Endothelial cell of umbilical vein (primary cell): ENCODE measurements around the gene NBEAL2. TPM values are rescaled to one million over a fixed set of nuclear protein-coding genes. Genes with fewer than 3 reads are reported as not detected.

Source experiments
- BruUV-seq: library from RNA; stranded (reverse); fragments of 400-500 nt; replicated peaks from 2 replicates; lab custom pipeline; 2021; lab: Mats Ljungman, UMichigan
- CTCF ChIA-PET: fragments of 300-600, 350-600 bp; sonication (Branson Sonifier 250); formaldehyde crosslinking; loops from one replicate; lab custom pipeline; 2021; ENCODE audit warnings: antibody characterized with exemption, inconsistent platforms; lab: Charles Lee
- POLR2A ChIA-PET: fragments of 300-600, 350-600 bp; sonication (Branson Sonifier 250); formaldehyde crosslinking; loops from one replicate; lab custom pipeline; 2021; ENCODE audit warnings: antibody characterized with exemption, inconsistent platforms; lab: Charles Lee
- DNase-seq: peaks from one replicate; pipeline ENCODE4 v3.0.0-alpha.2; 2011; ENCODE audit warnings: low read depth, low spot score
- FAIRE-seq: peaks from 2 replicates; lab custom pipeline; 2011; peaks lifted over from hg19 to GRCh38; lab: Jason Lieb, UNC
- H2AFZ ChIP-seq: 2 replicates; pipeline ENCODE4 v1.6.0; 2012; ENCODE audit warnings: low read depth, low read length, control low read depth, inconsistent platforms
- H3K27ac ChIP-seq: 2 replicates; pipeline ENCODE4 v1.5.1; 2011; ENCODE audit warnings: low read depth, mild to moderate bottlenecking, control low read depth, low read length, moderate library complexity; ENCODE audit not compliant: insufficient read depth
- H3K27me3 ChIP-seq, 2 experiments: 2 replicates each; pipeline versions ENCODE4 v1.6.0 to v1.6.1; 2011; ENCODE audit warnings: low read length in 2 of 2, mixed read lengths in 1 of 2; ENCODE audit not compliant: control insufficient read depth in 2 of 2, insufficient read depth in 2 of 2
- H3K36me3 ChIP-seq, 2 experiments: 2 replicates in 1 of 2; 3 replicates in 1 of 2; pipeline ENCODE4 v1.5.1; 2011; ENCODE audit warnings: low read length in 2 of 2, mild to moderate bottlenecking in 1 of 2, moderate library complexity in 1 of 2; ENCODE audit not compliant: control insufficient read depth in 2 of 2, insufficient read depth in 2 of 2; ENCODE audit errors: extremely low read depth in 1 of 2
- H3K4me1 ChIP-seq: 3 replicates; pipeline ENCODE4 v1.5.1; 2011; ENCODE audit warnings: mild to moderate bottlenecking, low read length; ENCODE audit not compliant: control insufficient read depth, insufficient read depth; ENCODE audit errors: extremely low read depth
- H3K4me2 ChIP-seq: 2 replicates; pipeline ENCODE4 v1.6.1; 2011; ENCODE audit warnings: low read length, control low read depth, mixed read lengths; ENCODE audit not compliant: insufficient read depth
- H3K4me3 ChIP-seq, 3 experiments: fragments of 200-600 bp in 1 of 3; sonication (generic), shearing (Covaris generic) in 1 of 3; replicated peaks in 1 of 3; 2 replicates each; pipeline ENCODE4 v1.5.1; 2011 to 2016; ENCODE audit warnings: control low read depth in 3 of 3, low read length in 3 of 3, mild to moderate bottlenecking in 2 of 3, inconsistent platforms in 1 of 3, low read depth in 1 of 3, moderate library complexity in 1 of 3; ENCODE audit not compliant: insufficient read depth in 1 of 3
- H3K79me2 ChIP-seq: 2 replicates; pipeline ENCODE4 v1.6.0; 2012; ENCODE audit warnings: low read length, inconsistent platforms; ENCODE audit not compliant: control insufficient read depth, insufficient read depth
- H3K9ac ChIP-seq: replicated peaks from 2 replicates; pipeline ENCODE3; 2011; ENCODE audit warnings: low read length, control low read depth; ENCODE audit not compliant: insufficient read depth; ENCODE audit errors: extremely low read depth
- H3K9me1 ChIP-seq: replicated peaks from 3 replicates; pipeline ENCODE4 v1.6.0; 2011; ENCODE audit warnings: mild to moderate bottlenecking, low read length; ENCODE audit not compliant: control insufficient read depth, insufficient read depth; ENCODE audit errors: extremely low read depth
- H3K9me3 ChIP-seq: replicated peaks from 2 replicates; pipeline ENCODE4 v1.5.1; 2012; ENCODE audit warnings: low read length, inconsistent platforms; ENCODE audit not compliant: control insufficient read depth, insufficient read depth
- H4K20me1 ChIP-seq: replicated peaks from 2 replicates; pipeline ENCODE3; 2011; ENCODE audit warnings: mild to moderate bottlenecking, low read length; ENCODE audit not compliant: control insufficient read depth, insufficient read depth; ENCODE audit errors: extremely low read depth
- EZH2 ChIP-seq: IDR thresholded peaks from 2 replicates; pipeline ENCODE4 v1.6.1; 2012; ENCODE audit warnings: borderline replicate concordance, low read depth, mild to moderate bottlenecking, moderate library complexity, low read length, inconsistent platforms; ENCODE audit not compliant: severe bottlenecking
- FOS ChIP-seq: IDR thresholded peaks from 2 replicates; pipeline ENCODE4 v1.6.1; 2011; ENCODE audit warnings: mild to moderate bottlenecking, low read length, moderate library complexity, borderline replicate concordance; ENCODE audit not compliant: insufficient read depth
- GATA2 ChIP-seq: IDR thresholded peaks from 2 replicates; pipeline ENCODE4 v1.7.0; 2011; ENCODE audit warnings: low read depth, mild to moderate bottlenecking, moderate library complexity, mixed read lengths, low read length; ENCODE audit not compliant: insufficient read length, insufficient read depth
- JUN ChIP-seq: IDR thresholded peaks from 2 replicates; pipeline ENCODE4 v1.6.1; 2011; ENCODE audit warnings: borderline replicate concordance, low read depth; ENCODE audit not compliant: insufficient read length, insufficient read depth
- MYC ChIP-seq: IDR thresholded peaks from one replicate; pipeline ENCODE4 v1.6.1; 2011; ENCODE audit warnings: mild to moderate bottlenecking, low read depth, low read length
- POLR2A ChIP-seq: IDR thresholded peaks from 2 replicates; pipeline ENCODE4 v1.6.1; 2012; ENCODE audit warnings: low read depth, mild to moderate bottlenecking, control low read depth, low read length
- POLR2AphosphoS5 ChIP-seq: IDR thresholded peaks from 2 replicates; pipeline ENCODE4 v1.6.1; 2012; ENCODE audit warnings: low read depth, mild to moderate bottlenecking, control low read depth, low read length, moderate library complexity; ENCODE audit not compliant: insufficient read depth
- dilution Hi-C: fragments of 300-500 bp; cut with MboI; formaldehyde crosslinking; loops from one replicate; pipeline ENCODE4 v1.15.0; 2019; ENCODE audit warnings: low sequenced_read_pairs; ENCODE audit not compliant: extremely low pct_ligation_motif_present
- intact Hi-C: fragments of 100-400 bp; cut with micrococcal nuclease; formaldehyde crosslinking; loops from one replicate; pipeline ENCODE4 v1.10.0; 2022
- polyA plus RNA-seq, 4 experiments: library from polyadenylated mRNA; depleted of rRNA in 3 of 4; stranded (reverse) in 3 of 4; unstranded in 1 of 4; fragments of >200 nt; gene quantifications; 2 replicates each; pipeline versions ENCODE4 v1.2.1 to v1.2.3, GENCODE V29; 2011 to 2012; ENCODE audit warnings: missing spikeins in 1 of 4
- total RNA-seq: library from RNA; stranded (reverse); gene quantifications from 2 replicates; pipeline ENCODE4 v1.2.3, GENCODE V29; 2021
- TF ChIP-seq, protein P1 (sequence below), 2 donors: IDR thresholded peaks; 1 replicate in 1 of 2; 2 replicates in 1 of 2; pipeline ENCODE4 v1.5.1; 2011; ENCODE audit warnings: low read length in 2 of 2, mild to moderate bottlenecking in 2 of 2, moderate library complexity in 2 of 2, control low read depth in 1 of 2, inconsistent platforms in 1 of 2, low read depth in 1 of 2; ENCODE audit not compliant: insufficient read depth in 1 of 2; ENCODE audit errors: extremely low read depth in 1 of 2
- TF ChIP-seq, protein P2 (sequence below): IDR thresholded peaks from 2 replicates; pipeline ENCODE4 v1.6.1; 2011; ENCODE audit not compliant: insufficient read depth, insufficient read length

Gene NBEAL2
- total and polyA plus RNA-seq, 2 donors (not counting 3 experiments of a cell fraction or from before 2014, with no cell fraction given), result 48.0 to 84.7 TPM

DNA sequence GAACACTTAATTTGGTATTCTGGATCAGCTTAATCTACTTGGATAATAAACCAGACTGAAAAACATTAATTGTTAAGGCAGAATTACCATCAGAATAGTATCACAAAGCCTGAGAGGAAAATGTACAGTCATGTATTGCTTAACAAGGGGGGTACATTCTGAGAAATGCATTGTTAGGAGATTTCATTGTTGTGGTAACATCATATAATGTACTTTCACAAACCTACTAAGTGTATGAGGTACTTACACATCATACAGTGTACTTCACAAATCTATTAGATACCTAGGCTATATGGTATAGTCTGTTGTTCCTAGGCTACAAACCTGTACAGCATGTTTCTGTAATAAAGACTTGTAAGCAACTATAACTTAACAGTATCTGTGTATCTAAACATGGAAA lies 68.2 kb downstream of the NBEAL2 start:
- H3K79me2 ChIP-seq, result peaks cover 2% of the 10 kb centered on the region
- CTCF ChIA-PET, result no interaction called here
- dilution Hi-C loops, result no loop called here
- no peaks in the 10 kb centered on the region for H3K27me3 ChIP-seq
- H3K4me3 ChIP-seq, result no peak overlapping the region
- H3K9me1 ChIP-seq, result no peaks in the 10 kb centered on the region
- TF ChIP-seq POLR2A (no peak), GATA2 (no peak), MYC (no peak)
- no peak overlapping the region for H3K4me2 ChIP-seq
- H3K27ac ChIP-seq, result no peak overlapping the region
- H4K20me1 ChIP-seq, result no peaks in the 10 kb centered on the region
- FAIRE-seq (peak; percentile 63), DNase-seq (peak; percentile 27)
- H2AFZ ChIP-seq, result no peak overlapping the region
- no peaks in the 10 kb centered on the region for H3K9me3 ChIP-seq
- H3K4me1 ChIP-seq, result no peaks in the 10 kb centered on the region
- H3K36me3 ChIP-seq, result no peaks in the 10 kb centered on the region
- no peak overlapping the region for H3K9ac ChIP-seq
- intact Hi-C loops, result no loop called here
- BruUV-seq, result no TSS peak
- POLR2A ChIA-PET, result interaction anchor here (1.2 kb wide), 1 partner anchor 49 kb away, joined by 4 read pairs; no protein-coding TSS in a partner anchor

DNA sequence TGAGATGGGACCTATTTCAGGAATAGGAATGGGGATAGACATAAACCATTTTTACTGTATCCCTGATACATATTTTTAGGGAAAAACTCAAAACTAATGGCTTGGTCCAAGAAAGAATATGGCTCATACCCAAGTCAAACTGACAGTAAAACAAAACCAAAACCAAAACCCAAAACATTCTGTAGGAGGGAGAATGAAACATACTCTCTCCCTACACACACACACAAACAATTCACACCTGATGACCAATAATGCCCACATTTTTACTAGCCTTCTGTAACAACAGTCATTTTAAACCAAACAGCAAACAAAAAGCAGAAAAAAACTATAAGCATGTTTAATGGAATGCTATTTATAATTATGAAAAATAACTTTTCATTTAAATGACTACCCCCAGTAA lies 74.9 kb downstream of the NBEAL2 start:
- no peak for FAIRE-seq
- Histone ChIP-seq H3K36me3 (peaks cover 0 to 4% of the 10 kb centered on the region in 2 experiments), H4K20me1 (no peaks in the 10 kb centered on the region), H3K9ac (no peak overlapping the region), H3K4me1 (no peaks in the 10 kb centered on the region), H3K27me3 (no peaks in the 10 kb centered on the region), H3K27ac (no peak overlapping the region), H3K4me2 (no peak overlapping the region), H3K79me2 (peaks cover 14% of the 10 kb centered on the region), H3K9me1 (no peaks in the 10 kb centered on the region), H2AFZ (no peak overlapping the region), H3K4me3 (no peak overlapping the region), H3K9me3 (no peaks in the 10 kb centered on the region)
- POLR2A ChIA-PET, result no interaction called here
- dilution Hi-C loops (no loop called here), intact Hi-C loops (no loop called here)
- CTCF ChIA-PET, result no interaction called here
- no peak for DNase-seq
- TF ChIP-seq EZH2 (no peak), GATA2 (no peak), MYC (no peak), FOS (no peak), JUN (no peak), POLR2AphosphoS5 (no peak), POLR2A (no peak)
- TF ChIP-seq, protein P1, sequence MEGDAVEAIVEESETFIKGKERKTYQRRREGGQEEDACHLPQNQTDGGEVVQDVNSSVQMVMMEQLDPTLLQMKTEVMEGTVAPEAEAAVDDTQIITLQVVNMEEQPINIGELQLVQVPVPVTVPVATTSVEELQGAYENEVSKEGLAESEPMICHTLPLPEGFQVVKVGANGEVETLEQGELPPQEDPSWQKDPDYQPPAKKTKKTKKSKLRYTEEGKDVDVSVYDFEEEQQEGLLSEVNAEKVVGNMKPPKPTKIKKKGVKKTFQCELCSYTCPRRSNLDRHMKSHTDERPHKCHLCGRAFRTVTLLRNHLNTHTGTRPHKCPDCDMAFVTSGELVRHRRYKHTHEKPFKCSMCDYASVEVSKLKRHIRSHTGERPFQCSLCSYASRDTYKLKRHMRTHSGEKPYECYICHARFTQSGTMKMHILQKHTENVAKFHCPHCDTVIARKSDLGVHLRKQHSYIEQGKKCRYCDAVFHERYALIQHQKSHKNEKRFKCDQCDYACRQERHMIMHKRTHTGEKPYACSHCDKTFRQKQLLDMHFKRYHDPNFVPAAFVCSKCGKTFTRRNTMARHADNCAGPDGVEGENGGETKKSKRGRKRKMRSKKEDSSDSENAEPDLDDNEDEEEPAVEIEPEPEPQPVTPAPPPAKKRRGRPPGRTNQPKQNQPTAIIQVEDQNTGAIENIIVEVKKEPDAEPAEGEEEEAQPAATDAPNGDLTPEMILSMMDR (IDR thresholded peaks at IDR 0.05; ENCODE audit: extremely low read depth in 1 of 2, insufficient read depth in 1 of 2, low read depth in 1 of 2, low read length in 2 of 2), result no peak
- TF ChIP-seq, protein P2, sequence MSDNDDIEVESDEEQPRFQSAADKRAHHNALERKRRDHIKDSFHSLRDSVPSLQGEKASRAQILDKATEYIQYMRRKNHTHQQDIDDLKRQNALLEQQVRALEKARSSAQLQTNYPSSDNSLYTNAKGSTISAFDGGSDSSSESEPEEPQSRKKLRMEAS, result no peak
- BruUV-seq, result no TSS peak
